Measurements from ENCODE around the gene SHROOM1. TPM values are rescaled to one million over a fixed set of nuclear protein-coding genes. Genes with fewer than 3 reads are reported as not detected.
A peak's percentile ranks its signal among the peaks of the same experiment; 100 is the strongest.

Gene SHROOM1
- total and polyA plus RNA-seq, 4 experiments from 2014 or later: 0.49 TPM; not detected in 3

DNA sequence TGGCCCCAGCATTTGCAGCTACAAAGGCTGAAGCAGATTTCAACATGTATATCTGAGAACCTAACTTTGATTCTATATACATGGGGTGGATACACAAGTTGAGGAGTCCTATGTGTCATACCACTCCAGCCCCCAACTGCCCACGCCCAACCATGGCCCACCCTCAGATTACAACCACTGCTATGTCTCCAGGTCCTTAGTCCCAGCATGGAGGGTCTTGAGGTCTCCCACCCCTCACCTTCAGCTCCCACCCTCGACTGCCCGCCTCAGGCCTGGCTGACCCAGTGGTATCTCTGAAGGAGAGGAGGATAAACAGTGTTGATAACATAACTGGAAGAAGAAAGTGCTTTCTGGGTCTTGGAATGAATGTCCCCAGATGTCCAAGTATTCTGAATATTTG, 9.1 kb downstream of the SHROOM1 start:
- H3K9me3 Mint-ChIP-seq: no peaks in the 10 kb centered on the region

DNA sequence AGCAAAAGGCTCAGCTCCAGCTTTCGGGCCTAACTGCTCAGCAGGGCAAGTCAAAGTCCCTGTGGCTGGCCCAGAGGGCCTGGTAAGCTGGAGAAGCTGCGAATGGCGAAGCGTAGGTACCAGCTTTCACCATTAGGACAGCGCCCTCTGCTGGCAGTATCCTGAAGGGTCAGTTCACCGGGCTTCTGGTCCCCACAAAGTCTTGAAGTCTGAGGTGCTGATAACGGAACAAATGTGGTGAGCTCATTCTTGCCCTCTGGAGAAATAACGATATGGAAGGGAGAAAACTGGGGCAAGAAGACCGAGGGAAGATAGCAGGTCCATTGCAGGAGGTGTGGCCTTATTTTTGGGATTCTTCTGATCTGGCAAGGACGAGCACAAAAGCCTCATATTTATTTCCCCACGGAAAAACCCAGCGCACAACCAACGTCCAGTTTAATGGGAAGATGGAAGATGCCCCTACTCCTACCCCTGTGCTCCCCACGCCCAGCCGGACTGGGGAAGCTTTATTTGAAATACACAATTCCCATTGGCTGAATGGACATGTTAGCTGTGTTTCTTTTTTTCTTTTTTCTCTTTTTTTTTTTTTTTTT, 10.2 kb downstream of the SHROOM1 start:
- H3K4me1 Mint-ChIP-seq: peaks cover 2 to 14% (median 7%) of the 10 kb centered on the region in 4 donors
- H3K4me3 Mint-ChIP-seq: peak overlapping the region in 5 of 8 donors; percentile 6 to 69 (median 49)
- H3K27me3 Mint-ChIP-seq: peaks cover 15 to 17% of the 10 kb centered on the region in 2 donors
- H3K9me3 ChIP-seq (ENCODE audit: control insufficient read depth in 1 of 2, low read length in 2 of 2): no peaks in the 10 kb centered on the region
- H3K27me3 ChIP-seq (ENCODE audit: insufficient read depth, low read length): peaks cover 15% of the 10 kb centered on the region
- H3K27ac ChIP-seq (ENCODE audit: low read depth, low read length): no peak overlapping the region
- ChIA-PET CTCF (ENCODE audit: partially characterized antibody) (interaction anchor here (0.6 to 3.4 kb wide), 56 partner anchors 8 to 582 kb away, joined by 3 to 47 read pairs (median 4); partner anchors contain the start of genes CCNI2, KIF3A and SEPTIN8), POLR2A (ENCODE audit: partially characterized antibody) (interaction anchor here (0.6 to 2.7 kb wide), 5 partner anchors 9 to 263 kb away, joined by 3 to 10 read pairs (median 5); partner anchors contain the start of genes CCNI2 and KIF3A)
- no peaks in the 10 kb centered on the region for H3K9me3 Mint-ChIP-seq
- H3K36me3 Mint-ChIP-seq: no peaks in the 10 kb centered on the region
- H3K36me3 ChIP-seq (ENCODE audit: insufficient read depth, low read length): no peaks in the 10 kb centered on the region
- intact Hi-C loops (cut with micrococcal nuclease): loop anchor here (1.0 to 10.0 kb wide), 6 partner anchors 73 to 525 kb away; partner anchors contain the start of genes CCNI2, KIF3A and SLC22A4
- H3K4me1 ChIP-seq (ENCODE audit: insufficient read depth, low read length): peaks cover 11% of the 10 kb centered on the region
- peak; percentile 78 to 84 (median 81) for DNase-seq
- no peak overlapping the region for H3K4me3 ChIP-seq (ENCODE audit: low read length in 2 of 2)
- H3K27ac Mint-ChIP-seq: peak overlapping the region in 2 of 7 donors; percentile 3 to 51

More for the DNA sequence above, 9.1 kb downstream of the SHROOM1 start:
- Mint-ChIP-seq H3K4me3 (no peak overlapping the region), H3K36me3 (no peaks in the 10 kb centered on the region), H3K27ac (no peak overlapping the region), H3K4me1 (peaks cover 2 to 12% (median 7%) of the 10 kb centered on the region in 4 donors), H3K27me3 (peaks cover 17 to 20% of the 10 kb centered on the region in 2 donors)
- Histone ChIP-seq H3K27ac (ENCODE audit: low read depth, low read length) (no peak overlapping the region), H3K27me3 (ENCODE audit: insufficient read depth, low read length) (peaks cover 19% of the 10 kb centered on the region), H3K4me3 (ENCODE audit: low read length in 2 of 2) (no peak overlapping the region), H3K4me1 (ENCODE audit: insufficient read depth, low read length) (peaks cover 11% of the 10 kb centered on the region), H3K36me3 (ENCODE audit: insufficient read depth, low read length) (no peaks in the 10 kb centered on the region), H3K9me3 (ENCODE audit: control insufficient read depth in 1 of 2, low read length in 2 of 2) (no peaks in the 10 kb centered on the region)
- CTCF ChIA-PET (ENCODE audit: partially characterized antibody): interaction anchor here (0.7 to 3.4 kb wide), 13 partner anchors 8 to 548 kb away, joined by 3 to 47 read pairs (median 10); partner anchors contain the start of gene KIF3A
- intact Hi-C loops (cut with micrococcal nuclease): loop anchor here (2.0 to 10.0 kb wide), 4 partner anchors 75 to 527 kb away; partner anchors contain the start of genes CCNI2, KIF3A and SLC22A4
- POLR2A ChIA-PET (ENCODE audit: partially characterized antibody): interaction anchor here (2.7 kb wide), 1 partner anchor 74 kb away, joined by 10 read pairs; the partner anchor contains the start of gene CCNI2
- DNase-seq: no peak

DNA sequence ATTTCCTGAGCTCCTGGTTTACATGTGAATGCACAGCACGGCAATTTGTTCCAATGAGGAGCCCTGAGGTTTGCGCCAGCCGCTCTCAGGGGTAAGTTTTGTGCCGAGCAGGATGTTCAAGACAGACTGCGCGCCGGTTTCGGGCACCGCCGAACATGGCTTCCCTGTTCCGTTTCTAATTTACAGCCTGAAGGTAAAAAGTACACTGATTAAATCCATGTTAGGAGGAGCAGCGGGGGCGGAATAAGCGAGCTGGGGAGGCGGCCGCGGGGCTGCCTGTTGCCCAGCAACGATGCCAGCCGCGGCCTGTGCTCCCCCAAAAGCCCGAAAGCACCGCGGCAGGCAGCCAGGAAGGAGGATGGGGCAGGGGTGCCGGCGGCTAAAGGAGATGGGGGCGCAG, 11.0 kb downstream of the SHROOM1 start:
- CTCF ChIA-PET (ENCODE audit: partially characterized antibody): interaction anchor here (0.7 to 3.4 kb wide), 41 partner anchors 8 to 581 kb away, joined by 3 to 47 read pairs (median 4); partner anchors contain the start of genes CCNI2, KIF3A and SEPTIN8
- Mint-ChIP-seq H3K9me3 (no peaks in the 10 kb centered on the region), H3K27ac (no peak overlapping the region), H3K4me3 (peak overlapping the region in 7 of 8 donors; percentile 40 to 76 (median 59)), H3K27me3 (peaks cover 11 to 13% of the 10 kb centered on the region in 2 donors), H3K4me1 (peaks cover 2 to 17% (median 7%) of the 10 kb centered on the region in 4 donors), H3K36me3 (no peaks in the 10 kb centered on the region)
- H3K4me3 ChIP-seq (ENCODE audit: low read length in 2 of 2): no peak overlapping the region
- no peak for DNase-seq
- H3K27ac ChIP-seq (ENCODE audit: low read depth, low read length): no peak overlapping the region
- H3K4me1 ChIP-seq (ENCODE audit: insufficient read depth, low read length): peaks cover 11% of the 10 kb centered on the region
- no peaks in the 10 kb centered on the region for H3K36me3 ChIP-seq (ENCODE audit: insufficient read depth, low read length)
- H3K9me3 ChIP-seq (ENCODE audit: control insufficient read depth in 1 of 2, low read length in 2 of 2): no peaks in the 10 kb centered on the region
- POLR2A ChIA-PET (ENCODE audit: partially characterized antibody): interaction anchor here (1.8 to 2.7 kb wide), 3 partner anchors 10 to 82 kb away, joined by 5 to 10 read pairs (median 7); partner anchors contain the start of genes CCNI2 and KIF3A
- intact Hi-C loops (cut with micrococcal nuclease): no loop called here
- H3K27me3 ChIP-seq (ENCODE audit: insufficient read depth, low read length): peaks cover 7% of the 10 kb centered on the region

DNA sequence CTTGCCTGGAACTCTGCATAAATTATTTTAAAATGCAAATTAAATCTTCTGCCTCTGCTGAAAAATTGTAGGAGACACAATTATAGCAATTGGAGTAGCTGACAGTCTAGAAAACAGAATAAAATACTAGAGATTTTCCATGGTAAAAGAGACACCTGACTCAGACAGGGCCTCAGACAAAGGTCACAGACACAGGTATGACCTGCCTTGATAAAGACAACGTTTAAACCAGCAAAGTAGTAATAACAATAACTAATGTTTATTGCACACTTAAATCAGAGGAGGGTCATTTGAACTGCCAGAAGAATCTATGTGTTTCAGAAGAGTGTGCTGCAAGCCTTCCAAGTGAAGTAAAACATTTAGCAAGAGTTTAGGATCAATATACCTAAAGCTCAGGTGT, 13.4 kb downstream of the SHROOM1 start:
- Histone ChIP-seq H3K4me1 (ENCODE audit: insufficient read depth, low read length) (peaks cover 24% of the 10 kb centered on the region), H3K9me3 (ENCODE audit: control insufficient read depth in 1 of 2, low read length in 2 of 2) (no peaks in the 10 kb centered on the region), H3K27me3 (ENCODE audit: insufficient read depth, low read length) (peaks cover 12% of the 10 kb centered on the region), H3K36me3 (ENCODE audit: insufficient read depth, low read length) (no peaks in the 10 kb centered on the region), H3K27ac (ENCODE audit: low read depth, low read length) (no peak overlapping the region), H3K4me3 (ENCODE audit: low read length in 2 of 2) (no peak overlapping the region)
- Mint-ChIP-seq H3K36me3 (no peaks in the 10 kb centered on the region), H3K4me3 (no peak overlapping the region), H3K27me3 (peaks cover 16 to 22% of the 10 kb centered on the region in 2 donors), H3K4me1 (peaks cover 10 to 26% (median 17%) of the 10 kb centered on the region in 4 donors), H3K27ac (no peak overlapping the region), H3K9me3 (no peaks in the 10 kb centered on the region)
- intact Hi-C loops (cut with micrococcal nuclease): no loop called here
- ChIA-PET POLR2A (ENCODE audit: partially characterized antibody) (interaction anchor here (1.4 kb wide), 1 partner anchor 260 kb away, joined by 3 read pairs; the partner anchor contains the start of gene RAD50), CTCF (ENCODE audit: partially characterized antibody) (interaction anchor here (0.9 to 2.5 kb wide), 6 partner anchors 9 to 317 kb away, joined by 3 to 14 read pairs (median 4); partner anchors contain the start of gene SHROOM1)
- no peak for DNase-seq

DNA sequence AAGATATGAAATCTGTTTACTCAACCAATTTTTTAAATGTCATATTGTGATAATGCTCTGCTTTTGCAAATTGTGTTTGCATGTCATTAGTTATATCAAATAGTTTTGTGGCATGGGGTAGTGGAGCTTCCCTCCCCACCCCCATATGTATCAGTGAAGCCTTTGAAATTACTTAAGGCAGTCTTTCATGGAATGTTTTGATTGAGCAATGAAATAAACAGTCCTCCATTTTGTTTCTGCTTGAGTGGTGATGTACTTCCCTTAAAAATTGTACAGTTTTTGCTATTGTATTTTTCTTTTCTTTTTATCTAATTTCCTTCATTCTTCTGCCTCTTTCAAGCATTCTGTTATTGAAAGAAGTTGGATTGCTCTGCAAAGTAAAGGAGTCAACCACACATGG, 13.9 kb downstream of the SHROOM1 start:
- Histone ChIP-seq H3K9me3 (ENCODE audit: control insufficient read depth in 1 of 2, low read length in 2 of 2) (no peaks in the 10 kb centered on the region), H3K27ac (ENCODE audit: low read depth, low read length) (no peak overlapping the region), H3K4me1 (ENCODE audit: insufficient read depth, low read length) (peaks cover 24% of the 10 kb centered on the region), H3K36me3 (ENCODE audit: insufficient read depth, low read length) (no peaks in the 10 kb centered on the region), H3K4me3 (ENCODE audit: low read length in 2 of 2) (no peak overlapping the region), H3K27me3 (ENCODE audit: insufficient read depth, low read length) (peaks cover 16% of the 10 kb centered on the region)
- no peak overlapping the region for H3K27ac Mint-ChIP-seq
- CTCF ChIA-PET (ENCODE audit: partially characterized antibody): interaction anchor here (2.5 kb wide), 1 partner anchor 290 kb away, joined by 10 read pairs; no protein-coding TSS in a partner anchor
- H3K9me3 Mint-ChIP-seq: no peaks in the 10 kb centered on the region
- intact Hi-C loops (cut with micrococcal nuclease): no loop called here
- POLR2A ChIA-PET (ENCODE audit: partially characterized antibody): interaction anchor here (1.4 kb wide), 1 partner anchor 260 kb away, joined by 3 read pairs; the partner anchor contains the start of gene RAD50
- no peaks in the 10 kb centered on the region for H3K36me3 Mint-ChIP-seq
- peaks cover 17 to 27% of the 10 kb centered on the region in 2 donors for H3K27me3 Mint-ChIP-seq
- DNase-seq: no peak
- peaks cover 10 to 26% (median 17%) of the 10 kb centered on the region in 4 donors for H3K4me1 Mint-ChIP-seq
- H3K4me3 Mint-ChIP-seq: no peak overlapping the region

DNA sequence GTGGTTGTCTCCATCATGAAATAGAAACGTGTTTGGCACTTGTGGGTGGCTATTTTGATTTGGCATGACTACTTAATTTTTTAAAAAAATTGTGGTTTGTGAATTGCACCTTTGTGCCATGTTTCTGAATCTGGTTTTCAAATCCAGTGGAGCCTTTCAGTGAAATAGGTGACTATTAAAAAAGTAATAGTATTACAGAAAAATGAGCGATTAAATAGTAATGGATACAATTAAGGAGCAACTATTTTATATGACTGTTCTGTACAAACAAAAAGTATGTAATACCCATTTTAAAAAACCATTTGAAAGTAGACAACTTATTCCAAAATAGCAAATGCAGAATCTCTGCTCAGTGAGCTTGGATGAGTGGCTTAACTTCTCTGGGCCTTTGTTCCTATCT, 14.4 kb downstream of the SHROOM1 start:
- H3K36me3 ChIP-seq (ENCODE audit: insufficient read depth, low read length): no peaks in the 10 kb centered on the region
- peaks cover 21 to 29% of the 10 kb centered on the region in 2 donors for H3K27me3 Mint-ChIP-seq
- no peak overlapping the region for H3K4me3 Mint-ChIP-seq
- H3K27ac Mint-ChIP-seq: no peak overlapping the region
- no peak overlapping the region for H3K27ac ChIP-seq (ENCODE audit: low read depth, low read length)
- no peaks in the 10 kb centered on the region for H3K9me3 ChIP-seq (ENCODE audit: control insufficient read depth in 1 of 2, low read length in 2 of 2)
- POLR2A ChIA-PET (ENCODE audit: partially characterized antibody): interaction anchor here (1.4 kb wide), 1 partner anchor 259 kb away, joined by 3 read pairs; the partner anchor contains the start of gene RAD50
- CTCF ChIA-PET (ENCODE audit: partially characterized antibody): interaction anchor here (2.5 kb wide), 1 partner anchor 289 kb away, joined by 10 read pairs; no protein-coding TSS in a partner anchor
- H3K27me3 ChIP-seq (ENCODE audit: insufficient read depth, low read length): peaks cover 18% of the 10 kb centered on the region
- peaks cover 24% of the 10 kb centered on the region for H3K4me1 ChIP-seq (ENCODE audit: insufficient read depth, low read length)
- no peaks in the 10 kb centered on the region for H3K36me3 Mint-ChIP-seq
- intact Hi-C loops (cut with micrococcal nuclease): no loop called here
- no peak for DNase-seq
- no peak overlapping the region for H3K4me3 ChIP-seq (ENCODE audit: low read length in 2 of 2)
- peaks cover 10 to 26% (median 17%) of the 10 kb centered on the region in 4 donors for H3K4me1 Mint-ChIP-seq
- no peaks in the 10 kb centered on the region for H3K9me3 Mint-ChIP-seq

DNA sequence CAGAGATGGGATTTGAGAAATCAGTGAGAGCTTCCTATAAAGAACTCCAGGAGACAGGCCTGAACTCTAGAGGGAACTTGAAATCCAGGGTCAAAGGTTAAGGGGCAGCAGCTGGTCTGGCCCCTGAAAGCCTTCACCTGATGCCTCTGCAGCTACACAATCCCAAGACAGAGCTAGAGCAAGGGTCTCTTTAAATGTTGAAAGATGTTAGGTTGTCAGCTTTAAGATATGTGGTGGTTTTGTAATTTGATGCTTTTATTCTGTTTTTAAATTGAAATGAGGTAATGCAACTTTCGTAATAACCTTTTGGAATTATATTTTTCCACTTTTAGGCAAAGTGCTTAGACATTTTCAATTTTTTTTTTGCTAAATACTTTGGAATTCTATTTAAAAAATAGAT, 15.0 kb downstream of the SHROOM1 start:
- no peaks in the 10 kb centered on the region for H3K9me3 ChIP-seq (ENCODE audit: control insufficient read depth in 1 of 2, low read length in 2 of 2)
- peak overlapping the region in 6 of 8 donors; percentile 27 to 63 (median 50) for H3K4me3 Mint-ChIP-seq
- peaks cover 24% of the 10 kb centered on the region for H3K4me1 ChIP-seq (ENCODE audit: insufficient read depth, low read length)
- no peaks in the 10 kb centered on the region for H3K36me3 ChIP-seq (ENCODE audit: insufficient read depth, low read length)
- DNase-seq: no peak
- peaks cover 10 to 26% (median 17%) of the 10 kb centered on the region in 4 donors for H3K4me1 Mint-ChIP-seq
- POLR2A ChIA-PET (ENCODE audit: partially characterized antibody): no interaction called here
- H3K9me3 Mint-ChIP-seq: no peaks in the 10 kb centered on the region
- H3K27me3 Mint-ChIP-seq: peaks cover 28 to 36% of the 10 kb centered on the region in 2 donors
- intact Hi-C loops (cut with micrococcal nuclease): no loop called here
- H3K36me3 Mint-ChIP-seq: no peaks in the 10 kb centered on the region
- H3K27ac Mint-ChIP-seq: no peak overlapping the region
- no peak overlapping the region for H3K27ac ChIP-seq (ENCODE audit: low read depth, low read length)
- CTCF ChIA-PET (ENCODE audit: partially characterized antibody): interaction anchor here (1.3 to 1.4 kb wide), 3 partner anchors 11 to 288 kb away, joined by 3 to 5 read pairs (median 3); partner anchors contain the start of gene CCNI2
- H3K4me3 ChIP-seq (ENCODE audit: low read length in 2 of 2): no peak overlapping the region
- H3K27me3 ChIP-seq (ENCODE audit: insufficient read depth, low read length): peaks cover 18% of the 10 kb centered on the region
